Measurements from ENCODE around the gene TUBB3. TPM values are rescaled to one million over a fixed set of nuclear protein-coding genes. Genes with fewer than 3 reads are reported as not detected.

Gene TUBB3
- total RNA-seq, 1 experiment from 2014 or later: 159 TPM

DNA sequence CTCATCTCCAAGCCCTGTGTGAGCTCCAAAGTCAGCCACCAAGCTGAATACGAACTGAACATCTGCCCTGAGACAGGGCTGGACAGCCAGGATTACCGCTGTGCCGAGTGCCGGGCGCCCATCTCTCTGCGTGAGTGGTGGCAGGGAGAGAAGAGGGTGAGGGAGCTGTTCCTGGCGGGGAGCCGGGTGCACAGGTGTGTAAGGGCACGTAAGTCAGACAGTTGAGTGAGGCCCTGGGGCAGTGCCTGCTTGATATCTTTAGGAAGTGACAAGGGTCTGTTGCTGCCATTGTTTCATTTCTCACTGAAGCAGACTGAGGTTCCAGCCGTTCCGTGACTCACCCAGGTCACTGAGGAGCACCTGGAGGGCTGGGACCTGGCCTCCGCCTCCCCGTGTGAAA lies 37.8 kb downstream of the TUBB3 start:
- H3K9ac ChIP-seq (ENCODE audit: low read length): no peak overlapping the region
- POLR2A ChIA-PET (ENCODE audit: unreplicated experiment): no interaction called here
- no peak overlapping the region for H3K4me2 ChIP-seq (ENCODE audit: low read length)
- intact Hi-C loops (cut with micrococcal nuclease): no loop called here
- no peaks in the 10 kb centered on the region for H3K4me1 ChIP-seq (ENCODE audit: insufficient read depth, low read length)
- DNase-seq (no peak), ATAC-seq (no peak)
- no peak overlapping the region for H3K27ac ChIP-seq (ENCODE audit: low read length)
- H3K27me3 ChIP-seq (ENCODE audit: low read length): no peaks in the 10 kb centered on the region
- CTCF ChIA-PET: no interaction called here
- H3K36me3 ChIP-seq (ENCODE audit: low read depth, low read length): no peaks in the 10 kb centered on the region
- no peak overlapping the region for H2AFZ ChIP-seq (ENCODE audit: low read length)
- H3F3A ChIP-seq (ENCODE audit: low read length, unreplicated experiment): no peaks in the 10 kb centered on the region
- no peaks in the 10 kb centered on the region for H3K9me2 ChIP-seq (replicated peaks; ENCODE audit: low read length)
- H3K4me3 ChIP-seq (ENCODE audit: low read length): no peak overlapping the region
- H4K20me1 ChIP-seq (ENCODE audit: low read length): no peaks in the 10 kb centered on the region
- no peaks in the 10 kb centered on the region for H3K79me2 ChIP-seq (ENCODE audit: low read length)
- no TSS peak for BruUV-seq (replicated peaks)
- TF ChIP-seq EZH2phosphoT487 (IDR thresholded peaks at IDR 0.05; ENCODE audit: borderline replicate concordance, low read length): no peak
- TF ChIP-seq CTCF (conservative IDR thresholded peaks at IDR 0.05; ENCODE audit: low read depth, low read length): no peak
- TF ChIP-seq EZH2 (IDR thresholded peaks at IDR 0.05; ENCODE audit: low read length, unreplicated experiment): no peak
- no peaks in the 10 kb centered on the region for H3K9me3 ChIP-seq (ENCODE audit: low read length)

GRCh38 chr16:89961920-89962319 lies 38.8 kb downstream of the TUBB3 start:
- H3K9me3 ChIP-seq (ENCODE audit: low read length): no peaks in the 10 kb centered on the region
- no peaks in the 10 kb centered on the region for H3K27me3 ChIP-seq (ENCODE audit: low read length)
- CTCF ChIA-PET: no interaction called here
- H3K9ac ChIP-seq (ENCODE audit: low read length): no peak overlapping the region
- TF ChIP-seq CTCF (conservative IDR thresholded peaks at IDR 0.05; ENCODE audit: low read depth, low read length) (no peak), EZH2phosphoT487 (IDR thresholded peaks at IDR 0.05; ENCODE audit: borderline replicate concordance, low read length) (no peak), EZH2 (IDR thresholded peaks at IDR 0.05; ENCODE audit: low read length, unreplicated experiment) (no peak)
- H3K4me2 ChIP-seq (ENCODE audit: low read length): no peak overlapping the region
- no TSS peak for BruUV-seq (replicated peaks)
- no peak overlapping the region for H3K4me3 ChIP-seq (ENCODE audit: low read length)
- no peaks in the 10 kb centered on the region for H3K79me2 ChIP-seq (ENCODE audit: low read length)
- H3F3A ChIP-seq (ENCODE audit: low read length, unreplicated experiment): no peaks in the 10 kb centered on the region
- no peaks in the 10 kb centered on the region for H4K20me1 ChIP-seq (ENCODE audit: low read length)
- POLR2A ChIA-PET (ENCODE audit: unreplicated experiment): no interaction called here
- intact Hi-C loops (cut with micrococcal nuclease): no loop called here
- H3K27ac ChIP-seq (ENCODE audit: low read length): no peak overlapping the region
- no peaks in the 10 kb centered on the region for H3K4me1 ChIP-seq (ENCODE audit: insufficient read depth, low read length)
- ATAC-seq (no peak), DNase-seq (no peak)
- H2AFZ ChIP-seq (ENCODE audit: low read length): no peak overlapping the region
- H3K36me3 ChIP-seq (ENCODE audit: low read depth, low read length): no peaks in the 10 kb centered on the region
- no peaks in the 10 kb centered on the region for H3K9me2 ChIP-seq (replicated peaks; ENCODE audit: low read length)

DNA sequence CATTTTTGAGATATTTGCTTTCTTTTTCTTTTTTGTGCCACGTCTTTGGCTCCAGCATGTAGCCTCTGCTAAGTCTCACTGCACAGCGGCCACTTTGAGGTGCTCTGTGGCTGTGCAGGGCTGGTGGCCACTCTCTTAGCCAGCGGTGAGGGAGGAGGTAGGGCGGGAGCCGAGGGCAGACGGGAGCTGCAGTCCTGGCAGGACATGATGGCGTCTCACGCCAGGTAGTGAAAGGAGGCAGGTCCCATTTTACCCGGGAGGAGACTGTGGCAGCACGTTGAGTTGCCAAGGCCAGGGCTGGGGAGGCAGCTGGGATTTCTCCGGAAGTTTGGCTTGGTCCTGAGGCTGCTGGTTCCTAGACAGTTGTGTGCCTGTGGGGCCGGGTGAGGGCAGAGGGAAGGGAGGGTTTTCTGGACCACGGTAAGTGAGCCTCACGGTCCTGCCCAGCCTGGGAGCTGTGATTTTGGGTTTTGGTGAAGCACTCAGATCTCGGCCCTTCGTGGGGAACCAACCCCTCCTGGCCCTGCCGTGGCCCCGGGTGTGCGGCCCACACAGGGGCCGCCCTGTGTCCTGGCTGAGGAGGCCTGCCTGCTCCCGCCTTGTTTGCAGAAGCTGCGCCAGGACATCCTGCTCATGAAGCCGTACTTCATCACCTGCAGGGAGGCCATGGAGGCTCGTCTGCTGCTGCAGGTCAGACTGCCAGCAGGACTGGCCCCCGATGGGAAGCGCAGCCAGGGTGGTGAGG lies 39.8 kb downstream of the TUBB3 start:
- BruUV-seq (replicated peaks): no TSS peak
- ATAC-seq (no peak), DNase-seq (no peak)
- Histone ChIP-seq H3K79me2 (ENCODE audit: low read length) (no peaks in the 10 kb centered on the region), H3K27ac (ENCODE audit: low read length) (no peak overlapping the region), H3K4me1 (ENCODE audit: insufficient read depth, low read length) (no peaks in the 10 kb centered on the region), H4K20me1 (ENCODE audit: low read length) (no peaks in the 10 kb centered on the region), H3K4me2 (ENCODE audit: low read length) (no peak overlapping the region), H2AFZ (ENCODE audit: low read length) (no peak overlapping the region), H3K9me2 (replicated peaks; ENCODE audit: low read length) (no peaks in the 10 kb centered on the region), H3K9ac (ENCODE audit: low read length) (no peak overlapping the region), H3F3A (ENCODE audit: low read length, unreplicated experiment) (no peaks in the 10 kb centered on the region), H3K4me3 (ENCODE audit: low read length) (no peak overlapping the region), H3K27me3 (ENCODE audit: low read length) (no peaks in the 10 kb centered on the region), H3K36me3 (ENCODE audit: low read depth, low read length) (no peaks in the 10 kb centered on the region), H3K9me3 (ENCODE audit: low read length) (no peaks in the 10 kb centered on the region)
- intact Hi-C loops (cut with micrococcal nuclease): no loop called here
- ChIA-PET POLR2A (ENCODE audit: unreplicated experiment) (no interaction called here), CTCF (no interaction called here)
- no peak for TF ChIP-seq EZH2 (IDR thresholded peaks at IDR 0.05; ENCODE audit: low read length, unreplicated experiment)
- no peak for TF ChIP-seq CTCF (conservative IDR thresholded peaks at IDR 0.05; ENCODE audit: low read depth, low read length)
- TF ChIP-seq EZH2phosphoT487 (IDR thresholded peaks at IDR 0.05; ENCODE audit: borderline replicate concordance, low read length): no peak
